Retinal pigment epithelial cell (primary cell): ENCODE results near the gene COL6A5.
"Not testable (repeated sequence)": the region's sequence is repeated elsewhere in the genome, so short reads cannot be mapped to it uniquely, and the experiment has no call there.

ENCODE experiments used
- DNase-seq: peaks from one replicate; pipeline ENCODE4 v3.0.0-alpha.2; 2010; ENCODE audit warnings: low read depth
- H3K4me3 ChIP-seq: 2 replicates; pipeline ENCODE4 v1.5.1; 2011; ENCODE audit warnings: mild to moderate bottlenecking, low read length, control low read depth, moderate library complexity
- TF ChIP-seq, protein P1 (sequence below): conservative IDR thresholded peaks from 2 replicates; pipeline ENCODE4 v1.5.1; 2011; ENCODE audit warnings: low read depth, low read length, control low read depth, inconsistent platforms

The COL6A5 gene

DNA sequence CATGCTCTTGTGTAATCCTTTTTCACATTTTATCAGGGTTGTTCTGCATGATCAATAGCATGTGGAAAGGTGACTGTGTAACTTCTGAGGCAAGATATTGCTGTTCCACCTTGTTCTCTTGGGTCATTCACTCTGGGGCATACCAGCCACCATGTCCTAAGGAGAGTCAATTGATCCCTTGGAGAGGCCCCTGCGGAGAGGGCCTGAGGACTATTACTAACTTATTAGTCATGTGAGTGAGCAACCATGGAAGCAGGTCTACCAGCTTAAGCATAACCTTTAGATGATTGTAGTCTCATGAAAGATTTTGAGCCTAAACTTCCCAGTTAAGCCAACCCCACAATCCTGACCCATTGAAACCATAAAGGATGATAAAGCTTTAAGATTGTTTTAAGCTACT, 22.0 kb upstream of the COL6A5 start:
- DNase-seq = no peak
- TF ChIP-seq, protein P1, sequence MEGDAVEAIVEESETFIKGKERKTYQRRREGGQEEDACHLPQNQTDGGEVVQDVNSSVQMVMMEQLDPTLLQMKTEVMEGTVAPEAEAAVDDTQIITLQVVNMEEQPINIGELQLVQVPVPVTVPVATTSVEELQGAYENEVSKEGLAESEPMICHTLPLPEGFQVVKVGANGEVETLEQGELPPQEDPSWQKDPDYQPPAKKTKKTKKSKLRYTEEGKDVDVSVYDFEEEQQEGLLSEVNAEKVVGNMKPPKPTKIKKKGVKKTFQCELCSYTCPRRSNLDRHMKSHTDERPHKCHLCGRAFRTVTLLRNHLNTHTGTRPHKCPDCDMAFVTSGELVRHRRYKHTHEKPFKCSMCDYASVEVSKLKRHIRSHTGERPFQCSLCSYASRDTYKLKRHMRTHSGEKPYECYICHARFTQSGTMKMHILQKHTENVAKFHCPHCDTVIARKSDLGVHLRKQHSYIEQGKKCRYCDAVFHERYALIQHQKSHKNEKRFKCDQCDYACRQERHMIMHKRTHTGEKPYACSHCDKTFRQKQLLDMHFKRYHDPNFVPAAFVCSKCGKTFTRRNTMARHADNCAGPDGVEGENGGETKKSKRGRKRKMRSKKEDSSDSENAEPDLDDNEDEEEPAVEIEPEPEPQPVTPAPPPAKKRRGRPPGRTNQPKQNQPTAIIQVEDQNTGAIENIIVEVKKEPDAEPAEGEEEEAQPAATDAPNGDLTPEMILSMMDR = no peak
- no peak overlapping the region for H3K4me3 ChIP-seq

DNA sequence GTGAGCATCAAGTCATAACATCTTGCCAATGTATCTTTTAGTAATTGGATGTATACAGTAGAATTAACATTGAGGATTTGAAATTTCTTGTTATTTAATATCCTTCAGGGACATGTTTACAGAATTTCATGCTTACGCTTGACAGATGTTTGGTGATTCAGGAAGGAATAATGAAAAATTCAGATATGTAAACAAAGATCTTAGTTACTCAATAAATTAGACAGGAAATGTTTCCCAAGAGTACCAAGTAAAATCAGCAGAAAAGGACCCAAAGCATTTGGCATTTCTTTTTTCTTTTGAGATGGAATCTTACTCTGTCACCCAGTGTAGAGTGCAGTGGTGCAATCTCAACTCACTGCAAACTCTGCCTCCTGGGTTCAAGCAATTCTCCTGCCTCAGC, 4.7 kb upstream of the COL6A5 start:
- no peak overlapping the region for H3K4me3 ChIP-seq
- TF ChIP-seq, protein P1 = no peak
- DNase-seq = no peak

DNA sequence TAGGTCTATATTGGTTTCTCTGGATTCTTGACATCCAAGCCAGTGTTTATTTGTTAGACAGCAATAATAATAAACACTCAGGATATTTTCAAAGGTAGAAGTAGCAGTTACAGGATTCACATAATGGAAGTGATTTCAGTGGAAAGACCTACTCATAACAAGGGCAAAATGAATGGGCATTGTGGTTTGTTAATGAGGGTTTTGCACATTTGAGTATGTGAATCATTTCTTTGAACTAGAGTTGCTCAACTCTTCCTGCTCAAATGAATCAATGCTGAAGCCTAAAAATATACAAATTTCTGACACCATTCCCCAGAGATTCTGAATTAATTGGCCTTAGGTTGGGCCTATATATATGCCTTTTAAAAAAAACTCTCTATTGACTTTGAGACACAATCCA, 4.1 kb upstream of the COL6A5 start:
- no peak overlapping the region for H3K4me3 ChIP-seq
- no peak for DNase-seq
- TF ChIP-seq, protein P1 = no peak

DNA sequence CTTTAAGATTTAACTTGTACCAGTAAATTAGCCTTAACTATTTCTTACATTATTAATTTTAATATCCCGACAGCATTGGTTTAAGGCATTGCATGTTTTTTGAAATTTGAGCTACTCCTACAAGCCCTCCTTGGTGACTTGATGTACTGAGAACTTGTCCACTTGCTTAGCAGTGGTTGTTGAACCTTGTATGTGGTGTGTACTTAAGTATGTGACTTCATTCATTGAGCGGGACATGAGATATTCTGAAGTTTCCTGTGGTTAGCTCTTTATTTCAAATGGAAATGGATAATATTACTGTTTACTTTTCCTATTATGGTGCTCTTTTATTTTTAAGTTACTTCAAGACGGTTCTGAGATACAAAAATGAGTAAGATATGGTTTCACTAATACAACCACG, 3.6 kb upstream of the COL6A5 start:
- DNase-seq = no peak
- TF ChIP-seq, protein P1 = no peak
- no peak overlapping the region for H3K4me3 ChIP-seq

DNA sequence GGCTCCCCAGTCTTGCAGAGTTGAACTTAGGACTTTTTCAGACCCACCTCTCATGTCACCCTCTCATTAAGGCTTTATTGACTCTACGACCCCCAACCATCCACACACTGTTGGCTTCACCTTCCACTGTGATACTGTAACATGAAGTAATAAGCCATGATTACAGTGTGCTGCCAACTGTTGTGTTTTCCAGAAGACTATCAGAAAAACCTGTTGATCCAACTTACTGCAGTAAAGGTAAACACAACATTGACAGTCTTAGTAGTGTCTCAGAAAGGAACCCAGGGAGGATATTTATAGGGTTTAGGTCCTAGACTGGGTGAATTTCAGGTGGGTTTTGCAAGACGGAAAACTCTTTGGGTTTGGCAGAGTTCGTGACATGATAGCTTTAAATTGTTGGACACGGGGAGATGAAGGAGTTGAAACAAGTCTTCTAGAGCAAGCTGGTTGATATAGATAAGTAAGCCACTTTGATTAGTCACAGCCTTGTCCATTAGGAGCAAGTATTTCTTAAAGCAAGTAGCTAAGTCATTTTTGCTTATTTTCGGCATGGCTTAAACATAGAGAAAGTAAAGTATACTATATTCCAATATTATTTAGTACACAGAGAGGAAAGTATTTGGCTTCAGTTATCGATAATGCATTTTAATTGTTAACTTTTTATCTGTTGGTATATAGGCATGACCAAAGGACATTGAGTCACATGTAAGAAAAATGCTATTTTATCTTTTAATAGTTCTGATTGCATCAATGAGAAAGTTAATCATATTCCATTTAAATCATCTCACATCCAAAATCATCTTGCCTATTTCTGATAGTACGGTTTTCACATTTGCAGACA, 2.4 kb upstream of the COL6A5 start:
- TF ChIP-seq, protein P1 = no peak
- no peak for DNase-seq
- H3K4me3 ChIP-seq = no peak overlapping the region

DNA sequence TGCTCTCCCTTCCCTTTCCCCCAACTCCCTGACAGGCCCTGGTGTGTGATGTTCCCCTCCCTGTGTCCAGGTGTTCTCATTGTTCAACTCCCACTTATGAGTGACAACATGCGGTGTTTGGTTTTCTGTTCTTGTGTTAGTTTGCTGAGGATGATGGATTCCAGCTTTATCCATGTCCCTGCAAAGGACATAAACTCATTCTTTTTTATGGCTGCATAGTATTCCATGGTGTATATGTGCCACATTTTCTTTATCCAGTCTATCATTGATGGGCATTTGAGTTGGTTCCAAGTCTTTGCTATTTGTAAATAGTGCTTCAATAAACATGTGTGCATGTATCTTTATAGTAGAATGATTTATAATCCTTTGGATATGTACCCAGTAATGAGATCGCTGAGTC, 2.8 kb downstream of the COL6A5 start:
- not testable (repeated sequence) for H3K4me3 ChIP-seq, DNase-seq

DNA sequence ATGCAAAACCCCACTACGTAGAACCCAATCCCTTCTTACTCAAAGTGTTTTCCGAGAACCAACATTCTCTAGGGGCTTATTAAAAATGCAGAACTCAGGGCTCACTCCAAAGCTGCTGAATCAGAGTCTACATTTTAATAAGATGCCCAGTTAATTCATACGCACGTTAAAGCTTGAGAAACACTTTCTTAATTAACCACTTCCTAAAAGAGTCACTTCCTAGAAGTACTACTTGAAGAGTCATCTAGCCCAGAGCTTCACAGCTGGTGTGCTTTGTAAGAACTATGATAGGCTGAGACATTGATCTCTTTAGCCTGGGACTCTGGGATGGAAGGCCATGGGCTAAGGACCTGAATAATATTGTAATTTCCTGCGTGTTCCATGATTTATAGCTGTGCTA, 9.0 kb downstream of the COL6A5 start:
- no peak for DNase-seq
- TF ChIP-seq, protein P1 = no peak
- no peak overlapping the region for H3K4me3 ChIP-seq
